Measurements from ENCODE around the gene LRP5. TPM values are rescaled to one million over a fixed set of nuclear protein-coding genes. Genes with fewer than 3 reads are reported as not detected.
A peak's percentile ranks its signal among the peaks of the same experiment; 100 is the strongest.

LRP5 gene
- total RNA-seq, 4 donors from 2014 or later: 45.8 to 75.5 (median 54.3) TPM

GRCh38 chr11:68480193-68480592, 167.8 kb downstream of the LRP5 start:
- intact Hi-C loops (cut with DNase I): no loop called here
- TF ChIP-seq POLR2A (IDR thresholded peaks at IDR 0.05): no peak
- no peak for TF ChIP-seq CTCF (IDR thresholded peaks at IDR 0.05)
- no peaks in the 10 kb centered on the region for H3K27me3 ChIP-seq
- H3K27ac ChIP-seq: peak overlapping the region in 2 of 3 donors; percentile 6 to 21
- peaks cover 31 to 40% of the 10 kb centered on the region in 2 donors for H3K4me1 ChIP-seq
- no peaks in the 10 kb centered on the region for H3K36me3 ChIP-seq
- DNase-seq: no peak
- H3K4me3 ChIP-seq (replicated peaks in 1 of 3): no peak overlapping the region
- WGBS, 2 donors: 69 to 72% methylated on average over 2 of the region's 2 CpGs
- no peaks in the 10 kb centered on the region for H3K9me3 ChIP-seq

DNA sequence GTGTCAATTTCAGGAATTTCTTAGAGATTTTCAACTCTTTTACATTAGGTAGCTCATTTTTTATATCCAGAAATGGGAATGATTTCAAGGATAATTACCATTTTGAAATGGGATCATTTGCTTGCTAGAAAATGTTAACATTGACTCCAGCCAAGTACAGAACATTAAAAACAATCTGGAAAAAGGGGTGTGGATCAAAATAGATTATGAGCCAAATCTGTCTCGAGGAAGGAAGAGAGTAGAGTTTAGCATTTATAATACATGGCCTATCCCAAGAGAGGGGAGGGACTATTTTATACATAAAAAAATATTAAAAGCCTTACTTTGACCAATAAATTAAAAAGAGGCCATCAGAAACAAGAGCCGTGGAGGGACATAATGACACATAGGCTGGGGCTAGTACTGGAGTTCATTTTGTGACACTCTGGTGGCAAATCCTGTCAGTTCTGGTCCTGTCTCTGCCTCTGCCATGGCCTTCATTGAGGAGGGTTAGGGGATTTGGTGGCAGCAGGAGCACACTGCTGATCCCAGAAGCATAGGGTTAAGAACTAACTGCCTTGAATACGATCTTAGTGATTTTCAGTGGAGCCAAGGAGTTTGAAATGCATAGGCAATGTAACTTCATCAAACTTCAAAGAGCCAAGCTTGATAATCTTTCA, 168.6 kb downstream of the LRP5 start:
- Histone ChIP-seq H3K9me3 (no peaks in the 10 kb centered on the region), H3K36me3 (no peaks in the 10 kb centered on the region), H3K4me3 (replicated peaks in 1 of 3) (no peak overlapping the region), H3K4me1 (peaks cover 31 to 40% of the 10 kb centered on the region in 2 donors), H3K27ac (peak overlapping the region in 2 of 3 donors; percentile 22 to 37), H3K27me3 (no peaks in the 10 kb centered on the region)
- intact Hi-C loops (cut with DNase I): no loop called here
- no peak for TF ChIP-seq CTCF (IDR thresholded peaks at IDR 0.05)
- TF ChIP-seq POLR2A (IDR thresholded peaks at IDR 0.05): no peak
- no peak for DNase-seq
- WGBS, 2 donors: 30 to 33% methylated on average over 3 of the region's 3 CpGs

DNA sequence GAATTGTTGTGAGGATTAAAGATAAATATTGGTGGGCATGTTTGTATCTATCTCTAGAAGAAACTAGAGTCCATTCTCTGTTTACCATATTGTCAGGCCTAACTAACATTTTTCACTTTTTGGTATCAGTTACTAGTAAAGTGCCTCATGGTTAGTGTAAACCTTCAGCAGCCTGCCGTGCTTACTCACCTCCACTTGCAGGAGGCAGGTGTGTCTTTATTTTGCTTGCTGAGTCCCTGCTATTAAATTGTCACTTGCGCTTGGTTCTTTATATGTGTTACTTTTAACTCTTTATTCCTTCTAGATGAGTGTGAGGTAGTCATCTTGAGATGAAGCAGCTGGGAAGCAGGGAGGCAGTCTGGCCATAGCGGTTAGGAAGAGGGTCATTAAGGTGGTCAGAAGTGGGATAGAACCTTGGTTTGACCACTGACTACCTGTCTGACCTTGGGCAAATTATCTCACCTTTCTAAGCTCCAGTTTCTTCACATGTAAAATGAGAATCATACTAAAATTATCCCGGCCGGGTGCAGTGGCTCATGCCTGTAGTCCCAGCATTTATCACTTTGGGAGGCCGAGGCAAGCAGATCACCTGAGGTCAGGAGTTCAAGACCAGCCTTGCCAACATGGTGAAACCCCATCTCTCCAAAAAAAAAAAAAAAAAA, 169.3 kb downstream of the LRP5 start:
- TF ChIP-seq POLR2A (IDR thresholded peaks at IDR 0.05): no peak
- TF ChIP-seq CTCF (IDR thresholded peaks at IDR 0.05): no peak
- Histone ChIP-seq H3K27me3 (no peaks in the 10 kb centered on the region), H3K36me3 (no peaks in the 10 kb centered on the region), H3K4me3 (replicated peaks in 1 of 3) (no peak overlapping the region), H3K9me3 (no peaks in the 10 kb centered on the region), H3K27ac (peak overlapping the region in 2 of 3 donors; percentile 22 to 37), H3K4me1 (peaks cover 31 to 39% of the 10 kb centered on the region in 2 donors)
- 71 to 76% methylated on average over 6 of the region's 6 CpGs for WGBS, 2 donors
- intact Hi-C loops (cut with DNase I): no loop called here
- no peak for DNase-seq

DNA sequence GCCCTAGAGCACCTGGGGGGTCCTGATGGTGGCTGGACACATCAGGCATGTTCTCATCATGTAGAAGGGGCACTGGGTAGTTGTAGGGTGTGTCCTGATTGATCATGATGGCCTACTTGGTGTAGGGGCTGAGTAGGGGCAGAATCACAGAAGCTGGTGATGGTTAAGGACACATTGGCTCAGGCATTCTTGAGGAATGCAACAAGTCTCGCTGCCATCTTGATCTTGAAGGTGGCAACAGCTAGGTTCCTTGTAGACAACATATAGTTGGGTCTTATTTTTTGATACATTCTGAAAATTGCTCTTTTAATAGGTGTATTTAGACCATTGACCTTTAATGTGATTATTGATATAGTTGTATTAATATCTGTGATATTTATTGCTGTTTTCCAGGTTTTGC, 176.2 kb downstream of the LRP5 start:
- Histone ChIP-seq H3K9me3 (no peaks in the 10 kb centered on the region), H3K4me3 (replicated peaks in 1 of 3) (no peak overlapping the region), H3K36me3 (no peaks in the 10 kb centered on the region), H3K27ac (no peak overlapping the region), H3K4me1 (peaks cover 26 to 28% of the 10 kb centered on the region in 2 donors), H3K27me3 (no peaks in the 10 kb centered on the region)
- DNase-seq: no peak
- intact Hi-C loops (cut with DNase I): no loop called here
- WGBS, 2 donors: 88 to 100% methylated on average over 1 of the region's 1 CpG
- no peak for TF ChIP-seq POLR2A (IDR thresholded peaks at IDR 0.05)
- TF ChIP-seq CTCF (IDR thresholded peaks at IDR 0.05): no peak

DNA sequence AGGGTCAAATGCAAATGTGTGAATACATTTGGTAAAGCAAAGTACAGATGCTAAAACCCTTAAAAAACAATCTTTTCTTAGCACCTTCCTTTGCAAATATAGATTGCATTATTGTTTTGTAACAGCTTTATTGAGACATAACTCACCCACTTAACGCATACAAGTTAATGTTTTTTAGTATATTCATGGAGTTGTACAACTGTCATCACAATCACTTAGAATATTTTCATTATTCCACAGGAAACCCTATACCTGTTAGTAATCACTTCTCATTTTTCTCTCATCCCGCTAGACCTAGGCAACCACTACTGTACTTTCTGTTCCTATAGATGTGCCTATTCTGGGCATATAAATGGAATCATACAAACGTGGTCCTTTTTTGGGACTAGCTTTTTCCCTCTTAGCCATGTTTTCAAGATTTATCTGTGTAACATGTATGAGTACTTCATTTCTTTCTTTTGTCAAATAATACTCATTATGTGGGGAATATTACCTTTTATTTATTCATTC, 182.9 kb downstream of the LRP5 start:
- Histone ChIP-seq H3K27me3 (no peaks in the 10 kb centered on the region), H3K9me3 (no peaks in the 10 kb centered on the region), H3K4me1 (peaks cover 57 to 65% of the 10 kb centered on the region in 2 donors), H3K36me3 (no peaks in the 10 kb centered on the region), H3K27ac (no peak overlapping the region), H3K4me3 (replicated peaks in 1 of 3) (no peak overlapping the region)
- 79 to 81% methylated on average over 3 of the region's 3 CpGs for WGBS, 2 donors
- no peak for DNase-seq
- intact Hi-C loops (cut with DNase I): no loop called here
- TF ChIP-seq CTCF (IDR thresholded peaks at IDR 0.05): no peak
- TF ChIP-seq POLR2A (IDR thresholded peaks at IDR 0.05): no peak

Measured in thyroid gland (tissue), 4 donors.